Loucy (cell line): ENCODE results near the gene CHN1.

Experiments
- EZH2phosphoT487 ChIP-seq: fragments of 200-600 bp; IDR thresholded peaks from 2 replicates; pipeline ENCODE4 v1.6.1; 2018; ENCODE audit warnings: antibody characterized with exemption, mild to moderate bottlenecking, moderate library complexity, borderline replicate concordance
- TF ChIP-seq, protein P1 (sequence below): fragments of 200-600 bp; sonication (generic); conservative IDR thresholded peaks from 2 replicates; pipeline ENCODE4 v1.5.1; 2014; ENCODE audit warnings: mild to moderate bottlenecking, antibody characterized with exemption, low read length

DNA sequence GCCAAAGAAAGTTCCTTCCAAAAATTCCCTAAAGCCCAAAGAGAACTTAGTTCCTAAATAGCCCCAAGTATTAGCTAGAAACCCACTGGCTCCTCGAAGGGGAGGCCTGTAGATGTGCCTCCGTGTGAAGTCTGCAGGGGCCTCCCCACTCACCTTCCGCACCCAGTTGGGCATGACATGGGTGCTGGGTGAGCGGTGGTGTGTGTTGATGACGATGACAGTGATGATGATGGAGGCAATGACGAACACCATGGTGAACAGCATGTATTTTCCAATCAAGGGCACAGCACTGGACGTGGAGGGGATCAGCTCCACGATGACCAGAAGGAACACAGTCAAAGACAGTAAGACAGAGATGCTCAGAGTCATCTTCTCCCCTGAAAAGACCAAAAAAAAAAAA, 255.4 kb downstream of the CHN1 start:
- TF ChIP-seq, protein P1, sequence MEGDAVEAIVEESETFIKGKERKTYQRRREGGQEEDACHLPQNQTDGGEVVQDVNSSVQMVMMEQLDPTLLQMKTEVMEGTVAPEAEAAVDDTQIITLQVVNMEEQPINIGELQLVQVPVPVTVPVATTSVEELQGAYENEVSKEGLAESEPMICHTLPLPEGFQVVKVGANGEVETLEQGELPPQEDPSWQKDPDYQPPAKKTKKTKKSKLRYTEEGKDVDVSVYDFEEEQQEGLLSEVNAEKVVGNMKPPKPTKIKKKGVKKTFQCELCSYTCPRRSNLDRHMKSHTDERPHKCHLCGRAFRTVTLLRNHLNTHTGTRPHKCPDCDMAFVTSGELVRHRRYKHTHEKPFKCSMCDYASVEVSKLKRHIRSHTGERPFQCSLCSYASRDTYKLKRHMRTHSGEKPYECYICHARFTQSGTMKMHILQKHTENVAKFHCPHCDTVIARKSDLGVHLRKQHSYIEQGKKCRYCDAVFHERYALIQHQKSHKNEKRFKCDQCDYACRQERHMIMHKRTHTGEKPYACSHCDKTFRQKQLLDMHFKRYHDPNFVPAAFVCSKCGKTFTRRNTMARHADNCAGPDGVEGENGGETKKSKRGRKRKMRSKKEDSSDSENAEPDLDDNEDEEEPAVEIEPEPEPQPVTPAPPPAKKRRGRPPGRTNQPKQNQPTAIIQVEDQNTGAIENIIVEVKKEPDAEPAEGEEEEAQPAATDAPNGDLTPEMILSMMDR = no peak
- no peak for TF ChIP-seq EZH2phosphoT487
